GM18517 (cell line): ENCODE results near the gene CTSZ.
"Not testable (repeated sequence)": the region's sequence is repeated elsewhere in the genome, so short reads cannot be mapped to it uniquely, and the experiment has no call there.

Experiments
- ATAC-seq: cut with Tn5 transposase; IDR thresholded peaks from one replicate; pipeline ENCODE4 v1.9.1; 2021; ENCODE audit warnings: mild to moderate bottlenecking, moderate library complexity; ENCODE audit not compliant: unreplicated experiment

The CTSZ gene

DNA sequence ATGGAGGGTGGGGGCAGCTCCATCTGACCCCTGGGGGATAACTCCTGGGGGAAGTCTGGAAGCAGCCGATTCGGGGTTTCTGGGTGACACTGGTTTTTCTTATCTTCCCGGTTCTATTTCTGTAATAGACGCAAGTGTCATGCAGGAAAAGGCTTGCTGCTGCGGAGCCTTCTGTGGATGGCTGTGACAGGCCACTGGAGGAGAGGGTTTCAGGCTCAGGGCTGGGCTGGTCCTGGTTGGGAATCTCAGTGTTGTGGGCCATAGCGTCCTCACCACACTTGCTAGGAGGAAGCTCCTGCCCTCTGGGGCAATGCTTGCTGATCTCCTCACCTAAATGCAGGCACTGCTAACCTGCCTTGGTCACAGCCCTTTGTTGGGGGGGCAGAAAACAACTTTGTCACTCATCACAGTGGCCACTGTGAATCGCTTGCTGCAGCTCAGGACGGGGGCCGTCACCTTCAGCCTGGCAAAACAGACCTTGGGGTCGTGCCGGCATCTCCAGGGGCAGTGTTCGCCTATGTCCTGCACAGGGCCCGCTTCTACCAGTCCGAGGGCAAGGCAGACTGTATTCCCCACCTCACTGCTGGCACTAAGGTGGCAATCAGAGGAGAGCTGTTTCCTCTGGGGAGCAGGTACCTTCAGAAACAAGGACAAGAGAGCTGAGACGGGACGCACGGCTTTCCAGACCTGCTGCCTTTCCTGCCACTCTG is 7.8 kb upstream of the CTSZ start:
- no peak for ATAC-seq

DNA sequence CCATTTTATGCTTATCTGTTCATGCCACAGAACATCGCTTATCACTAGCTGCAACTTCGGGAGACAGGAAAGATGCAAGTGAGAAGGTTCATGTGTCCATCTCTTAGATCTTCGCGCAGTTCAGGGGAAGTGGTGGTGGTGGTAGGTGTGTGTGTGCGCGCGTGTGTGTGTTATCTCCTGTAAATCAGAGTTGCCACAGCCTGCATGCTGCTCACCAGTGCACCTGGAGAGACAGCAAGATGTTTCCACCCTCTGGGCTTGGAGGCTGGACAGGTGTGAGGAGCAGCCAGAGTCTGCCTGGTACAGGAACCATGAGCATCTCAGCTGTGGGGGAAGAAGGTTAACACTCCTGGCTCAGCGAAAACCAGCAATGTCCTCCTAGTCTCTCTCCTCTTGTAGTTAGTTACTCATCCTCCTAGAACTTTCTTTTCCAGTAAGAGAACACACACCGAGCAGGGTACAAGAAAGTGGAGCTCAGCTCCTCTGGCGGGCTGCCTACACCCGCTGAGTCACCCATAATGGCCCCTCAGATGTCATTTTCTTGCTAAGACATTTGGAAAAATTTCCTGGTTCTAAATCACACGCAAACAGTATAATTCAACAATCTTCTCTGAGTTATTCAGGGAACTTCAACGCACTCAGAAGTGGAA is 7.0 kb upstream of the CTSZ start:
- no peak for ATAC-seq

DNA sequence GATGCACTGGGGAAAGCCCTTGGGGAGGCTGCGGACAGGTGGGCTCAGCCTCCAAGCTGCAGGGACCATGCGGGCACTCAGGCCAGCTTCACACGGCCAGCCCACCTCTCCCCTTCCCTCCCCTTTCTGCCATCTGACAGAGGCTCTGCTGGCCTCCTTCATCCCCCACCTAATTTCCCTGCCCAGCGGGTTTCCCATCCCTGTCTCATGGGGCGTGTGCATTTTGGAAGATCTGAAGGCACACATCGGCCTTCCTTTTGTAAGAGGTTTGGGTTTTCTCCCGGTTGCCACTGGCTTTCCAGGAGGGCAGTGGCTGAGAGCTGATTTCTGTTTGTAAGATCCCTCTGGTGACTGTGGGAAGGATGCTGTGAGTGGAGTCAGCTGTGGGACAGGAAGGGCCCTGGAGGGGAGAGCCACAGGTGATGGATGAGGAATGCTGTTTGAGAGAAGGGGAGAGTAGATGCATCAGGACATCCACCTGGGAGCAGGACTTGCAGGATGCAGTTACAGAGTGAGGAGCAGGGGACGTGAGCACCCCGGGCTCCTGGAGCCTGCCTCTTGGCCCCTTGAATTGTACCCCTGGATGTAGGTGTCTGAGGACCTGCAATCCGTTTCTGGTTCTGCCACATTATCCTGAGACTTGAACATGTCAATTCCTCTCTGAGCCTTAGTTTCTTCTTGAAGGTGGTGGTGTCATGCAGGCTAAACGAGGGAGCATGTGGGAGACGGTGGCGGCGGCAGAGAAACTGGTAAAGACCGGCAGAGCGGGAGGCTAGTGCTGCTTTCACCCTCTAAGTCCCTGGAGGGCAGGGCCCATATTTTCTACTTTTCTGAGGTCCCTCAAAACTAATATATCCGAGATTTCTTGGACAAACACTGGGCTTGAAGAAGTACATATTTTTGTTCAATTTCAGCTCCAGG is 6.2 kb upstream of the CTSZ start:
- ATAC-seq = no peak

DNA sequence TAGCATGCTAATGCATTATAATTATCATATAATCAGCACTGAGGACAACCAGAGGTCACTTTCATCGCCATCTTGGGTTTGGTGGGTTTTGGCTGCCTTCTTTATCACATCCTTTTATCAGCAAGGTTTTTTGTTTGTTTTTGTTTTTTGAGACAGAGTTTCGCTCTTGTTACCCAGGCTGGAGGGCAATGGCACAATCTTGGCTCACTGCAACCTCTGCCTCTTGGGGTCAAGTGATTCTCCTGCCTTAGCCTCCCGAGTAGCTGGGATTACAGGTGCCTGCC is 4.8 kb upstream of the CTSZ start:
- ATAC-seq = not testable (repeated sequence)

DNA sequence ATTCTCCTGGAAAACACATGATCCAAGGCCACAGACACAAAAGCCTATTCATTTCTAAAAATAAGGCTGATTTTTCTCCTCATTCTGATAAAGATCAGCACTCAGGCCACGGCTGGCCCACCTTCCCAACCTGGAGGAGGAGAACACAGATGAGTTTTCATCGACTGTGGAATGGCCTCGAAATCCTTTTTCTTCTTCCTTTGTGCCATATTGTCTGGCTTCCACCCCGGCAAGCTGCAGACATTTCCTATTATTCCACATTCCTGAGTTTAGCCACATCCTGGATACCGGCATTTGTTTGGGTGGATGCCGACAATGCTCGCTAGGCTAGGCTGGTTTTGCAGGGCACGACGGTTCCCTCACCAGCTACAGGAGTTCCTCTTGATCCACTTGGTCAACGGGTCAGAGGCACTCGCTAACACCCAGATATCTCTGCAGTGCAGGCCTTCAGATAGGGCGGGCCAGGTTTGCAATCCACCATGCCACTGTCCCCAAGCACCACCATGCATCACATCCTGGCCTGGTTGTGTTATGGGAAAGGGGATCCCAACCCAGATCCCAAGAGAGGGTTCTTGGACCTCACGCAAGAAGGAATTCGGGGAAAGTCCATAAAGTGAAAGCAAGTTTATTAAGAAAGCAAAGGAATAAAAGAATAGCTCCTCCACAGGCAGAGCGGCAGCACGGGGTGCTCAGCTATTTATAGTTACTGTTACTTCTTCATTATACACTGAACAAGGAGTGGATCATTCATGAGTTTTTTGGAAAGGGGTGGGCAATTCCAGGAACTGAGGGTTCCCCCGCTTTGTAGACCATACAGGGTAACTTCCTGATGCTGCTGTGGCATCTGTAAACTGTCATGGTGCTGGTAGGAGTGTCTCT is 4.2 kb upstream of the CTSZ start:
- no peak for ATAC-seq

DNA sequence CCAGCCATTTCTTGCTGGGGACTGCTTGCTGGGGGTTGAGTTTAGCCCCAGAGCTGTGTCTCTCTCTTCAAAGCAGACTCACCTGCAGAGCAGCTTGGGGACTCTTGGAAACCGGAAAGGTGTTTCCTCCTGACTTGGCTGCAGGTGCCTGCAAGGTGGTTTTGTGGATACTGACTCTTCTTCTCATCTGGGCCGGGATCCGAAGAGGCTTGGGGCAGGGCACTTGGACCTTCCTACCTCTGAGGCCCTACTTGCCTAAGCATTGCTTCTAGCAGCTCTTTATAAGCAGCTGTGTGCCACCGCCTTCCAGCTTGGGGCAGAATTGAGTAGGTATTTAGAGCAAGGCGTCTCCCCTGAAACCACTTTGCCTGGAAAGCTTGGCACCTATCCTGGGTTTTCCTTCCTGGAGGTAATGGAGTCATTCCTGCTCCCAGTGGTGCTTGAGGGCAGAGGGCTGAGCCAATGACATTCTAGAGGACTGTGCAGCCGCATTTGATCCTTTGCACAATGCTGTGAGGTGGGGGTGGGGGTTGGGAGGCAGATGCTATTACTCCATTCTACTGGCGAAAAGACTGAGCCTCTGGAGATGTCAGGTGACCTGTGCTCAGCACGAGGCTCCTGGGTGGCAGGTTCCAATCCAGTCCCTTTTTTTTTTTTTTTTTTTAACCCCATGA is 3.4 kb upstream of the CTSZ start:
- no peak for ATAC-seq

DNA sequence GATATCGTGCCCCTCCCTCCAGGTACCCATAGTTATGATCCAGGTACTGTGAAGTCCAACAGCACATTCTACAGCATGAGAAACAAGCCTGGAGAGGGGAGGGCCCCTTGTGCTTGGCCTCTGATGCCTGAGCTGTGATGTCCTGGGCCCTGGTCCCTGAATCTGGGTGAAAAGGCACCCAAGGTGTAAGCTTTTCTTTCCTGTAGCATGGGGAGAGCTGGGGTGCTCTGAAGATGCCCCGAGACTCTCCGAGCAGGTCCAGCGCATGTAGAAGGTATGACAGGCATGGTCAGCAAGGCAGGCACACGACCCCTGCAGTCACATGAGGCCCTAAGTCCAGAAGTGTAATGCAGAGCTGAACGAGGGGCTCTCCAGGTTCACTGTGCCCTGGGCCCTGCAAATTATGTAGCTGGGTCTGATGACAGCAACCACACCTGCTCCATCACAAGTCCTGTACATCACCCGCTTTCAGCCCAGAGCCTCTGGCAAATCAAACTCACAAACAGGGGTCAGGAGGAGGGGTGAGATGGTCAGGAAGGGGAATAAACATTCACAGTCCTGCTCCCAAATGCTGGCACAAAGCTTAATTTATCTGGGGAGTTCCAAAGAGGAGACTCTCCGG is 1.8 kb upstream of the CTSZ start:
- ATAC-seq = no peak

DNA sequence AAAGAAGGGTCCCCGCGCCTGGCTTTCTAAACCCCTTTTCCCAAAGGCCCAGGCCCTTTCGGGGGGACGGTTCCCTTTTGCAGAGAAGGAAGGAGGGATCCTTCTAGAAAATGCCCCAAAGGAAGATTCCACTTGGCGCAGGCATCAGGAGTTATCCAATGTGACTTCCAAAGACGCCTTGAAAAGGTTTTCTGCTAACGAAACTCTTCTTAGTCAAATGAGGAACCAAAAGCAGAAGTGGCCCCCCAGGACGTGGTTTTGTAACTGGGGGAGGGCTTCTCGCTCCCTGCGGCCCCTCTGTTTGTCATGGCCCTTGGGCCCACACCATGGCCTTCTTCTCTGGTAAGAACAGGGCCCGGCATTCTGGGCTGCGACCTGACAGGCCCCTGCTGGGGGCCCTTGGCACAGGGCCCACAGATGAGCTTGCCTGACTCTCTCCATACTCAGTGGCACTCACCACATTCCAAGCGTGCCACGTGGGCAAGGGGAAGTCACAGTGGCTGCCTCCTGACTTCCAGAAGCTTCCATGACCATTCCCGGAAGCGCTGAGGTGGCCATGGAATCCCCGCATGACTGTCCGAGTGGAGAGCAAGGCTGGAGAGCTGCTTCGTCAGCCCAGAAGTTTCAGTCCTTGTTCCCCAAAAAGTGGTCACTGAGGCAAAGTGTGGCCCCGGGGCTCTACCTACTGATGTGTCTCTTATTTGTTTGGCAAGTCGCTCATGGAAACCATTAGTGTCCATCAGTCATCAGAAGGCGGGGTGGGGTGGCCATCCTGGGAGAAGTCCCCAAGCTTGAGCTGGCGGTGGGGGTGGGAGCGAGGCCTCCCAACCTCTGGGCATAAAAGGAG is 834 bp upstream of the CTSZ start:
- ATAC-seq = no peak

DNA sequence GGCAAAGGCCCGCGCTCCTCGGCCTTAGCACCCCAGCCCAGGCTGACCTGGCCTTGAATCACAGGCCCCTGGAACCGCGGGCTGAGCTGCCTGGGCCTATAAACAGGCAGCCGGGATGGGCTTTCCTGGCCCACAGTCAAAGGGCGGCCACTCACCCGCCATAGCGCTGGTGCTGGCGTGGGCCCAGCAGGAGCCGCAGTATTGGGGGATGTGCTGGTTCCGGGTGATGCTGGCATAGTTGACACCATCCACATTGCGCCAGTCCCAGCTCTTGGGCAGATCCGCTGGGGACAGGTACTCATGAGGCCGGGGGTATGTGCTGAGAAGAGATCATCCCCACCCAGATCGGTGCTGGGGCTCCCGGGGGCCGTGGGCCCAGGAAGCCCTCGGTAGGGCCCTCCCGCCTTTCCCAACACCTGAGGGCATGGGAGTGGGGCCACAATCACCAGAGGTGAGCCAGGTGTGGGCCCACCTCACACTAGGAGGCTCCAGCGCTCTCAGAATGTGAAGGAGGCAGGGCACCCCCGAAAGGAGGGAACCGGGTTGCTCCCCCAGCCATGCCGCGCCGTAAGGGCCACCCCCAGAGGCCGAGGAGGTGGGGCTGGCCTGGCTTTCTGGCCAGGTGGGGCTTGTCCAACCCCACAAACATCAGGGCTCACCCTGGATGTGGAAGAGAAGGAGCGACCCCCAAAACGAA is 739 bp downstream of the CTSZ start:
- ATAC-seq = no peak

DNA sequence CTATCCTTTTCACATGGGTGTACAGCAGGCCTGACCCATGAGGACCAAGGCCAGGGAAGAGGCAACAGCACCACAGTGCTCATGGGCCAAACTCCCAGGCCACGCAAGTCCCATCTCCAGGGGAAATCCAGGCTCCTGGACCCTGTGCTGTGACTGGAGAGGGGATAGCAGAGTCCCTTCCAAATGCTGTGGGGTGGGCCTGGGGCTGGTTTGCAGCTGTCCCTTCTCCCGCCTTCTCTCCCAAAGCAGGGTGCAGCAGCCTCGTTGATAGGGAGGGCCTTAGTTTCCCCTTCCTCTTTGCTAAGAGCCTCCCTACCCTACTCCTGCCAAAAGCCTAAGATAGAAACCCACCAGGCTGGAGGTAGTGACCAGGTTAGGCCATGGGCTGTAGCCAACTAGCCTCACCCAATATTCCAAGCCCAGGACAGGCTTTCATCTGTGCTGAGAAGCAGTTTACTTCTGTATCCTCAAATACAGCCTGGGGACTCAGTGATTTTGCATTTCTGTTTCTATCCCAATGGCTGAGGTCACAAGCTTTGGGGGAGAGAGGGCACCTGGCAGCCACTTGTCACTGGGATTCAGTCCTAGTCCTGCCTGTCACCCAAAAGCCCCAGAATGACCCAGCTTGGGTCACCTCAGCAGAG is 1.4 kb downstream of the CTSZ start:
- ATAC-seq = no peak

DNA sequence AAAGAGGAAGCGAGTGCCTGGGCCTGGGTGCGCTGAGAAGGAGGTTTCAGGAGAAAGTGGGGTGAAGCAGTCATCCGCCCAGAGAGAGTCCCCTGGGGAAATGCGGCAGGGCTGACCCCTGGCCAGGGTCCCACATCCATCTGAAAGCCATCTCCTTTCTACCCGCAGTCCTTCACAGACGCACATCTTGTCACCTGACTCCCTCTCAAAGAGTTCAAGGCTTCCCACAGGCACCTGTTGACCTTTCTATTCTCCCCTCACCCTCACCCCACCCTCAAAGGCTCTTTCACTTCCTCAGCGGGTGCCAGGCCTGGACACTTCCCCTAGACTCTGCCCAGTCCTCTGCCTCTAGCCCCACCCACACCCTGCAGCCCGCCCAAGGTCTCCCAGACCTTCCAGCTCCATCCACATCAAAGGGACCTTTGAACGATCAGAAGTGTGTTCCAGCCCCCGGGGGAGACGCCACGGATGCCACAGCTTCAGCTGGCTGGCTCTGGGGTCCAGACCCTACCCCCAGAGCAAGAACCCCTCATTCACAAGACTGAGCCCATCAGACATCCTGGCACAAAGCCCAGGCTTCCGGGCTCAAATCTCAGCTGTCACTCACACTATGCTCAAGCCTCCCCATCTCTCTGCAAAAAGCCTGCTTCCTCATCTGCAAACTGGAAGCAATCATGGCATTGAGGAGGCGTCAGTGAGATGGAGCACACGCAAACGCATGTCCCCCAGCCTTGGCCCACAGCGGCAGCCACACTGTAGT is 2.1 kb downstream of the CTSZ start:
- peak; percentile 65 for ATAC-seq

DNA sequence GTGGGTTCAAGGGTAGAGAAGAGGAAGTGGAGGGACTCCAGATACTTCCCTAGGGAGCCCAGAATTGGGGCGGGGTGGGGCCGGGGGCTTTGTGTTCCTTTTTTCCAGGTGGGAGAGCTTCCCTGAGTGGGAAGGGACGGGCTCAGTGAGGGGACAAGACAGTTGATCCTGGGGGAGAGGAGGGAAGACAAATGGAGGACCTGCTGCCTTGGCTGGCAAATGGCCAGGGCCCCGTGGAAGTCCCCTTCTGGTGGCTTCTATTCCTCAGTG is 2.6 kb downstream of the CTSZ start:
- ATAC-seq = no peak

DNA sequence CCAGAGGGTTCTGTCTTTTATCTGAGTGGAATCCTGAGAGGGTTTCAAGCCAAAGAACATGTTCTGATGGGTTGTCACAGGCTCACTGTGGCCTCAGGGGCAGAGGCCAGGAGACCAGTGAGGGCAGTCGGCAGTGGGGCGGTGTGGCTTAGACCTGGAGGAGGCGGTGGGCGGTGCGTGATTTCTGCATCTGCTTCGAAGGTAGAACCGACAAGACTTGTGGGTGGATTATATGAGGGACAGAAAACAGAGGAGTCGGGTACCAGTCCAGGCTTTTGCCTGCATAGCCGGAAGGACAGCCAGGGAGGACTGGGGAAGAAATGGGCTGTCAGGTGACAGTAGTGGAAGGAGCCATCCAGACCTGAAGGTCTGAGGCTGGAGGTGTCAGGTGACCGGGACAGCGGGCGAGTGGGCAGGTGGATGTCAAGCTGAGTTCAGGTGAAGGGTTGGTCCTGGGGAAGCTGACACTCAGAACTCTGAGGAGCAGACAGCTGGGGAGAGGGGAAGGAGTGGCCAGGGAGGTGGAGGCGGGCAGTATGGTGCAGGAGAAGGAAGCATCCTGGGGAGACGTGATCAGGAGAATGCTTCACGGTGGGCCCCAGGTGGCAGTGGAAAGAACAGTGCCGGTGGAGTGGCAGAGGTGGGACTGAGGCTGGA is 3.1 kb downstream of the CTSZ start:
- no peak for ATAC-seq

DNA sequence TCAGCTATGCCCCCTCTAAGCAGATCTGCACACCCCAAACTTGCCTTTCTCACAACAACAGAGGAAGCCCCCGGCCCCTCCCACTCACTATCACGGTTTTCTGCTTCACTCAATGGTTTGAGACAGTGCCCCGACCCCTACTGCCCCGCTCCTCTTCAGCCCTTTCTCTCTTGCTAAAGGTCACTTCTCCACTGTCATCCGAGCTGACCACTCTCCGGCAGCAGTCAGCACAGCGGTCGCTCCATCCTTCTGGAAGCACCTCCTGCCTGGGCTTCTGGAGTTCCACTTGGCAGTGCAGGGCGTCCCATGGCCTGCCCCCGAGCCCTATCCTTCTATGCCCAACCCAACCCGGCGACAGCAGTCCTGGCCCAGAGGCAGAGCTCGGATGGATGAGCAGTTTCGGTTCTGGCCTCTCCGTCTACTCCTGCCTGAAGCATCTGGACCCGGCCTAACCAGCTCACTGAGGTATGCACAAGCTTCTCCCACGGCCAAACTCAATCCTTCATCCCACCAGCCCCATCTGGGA is 4.1 kb downstream of the CTSZ start:
- ATAC-seq = no peak

DNA sequence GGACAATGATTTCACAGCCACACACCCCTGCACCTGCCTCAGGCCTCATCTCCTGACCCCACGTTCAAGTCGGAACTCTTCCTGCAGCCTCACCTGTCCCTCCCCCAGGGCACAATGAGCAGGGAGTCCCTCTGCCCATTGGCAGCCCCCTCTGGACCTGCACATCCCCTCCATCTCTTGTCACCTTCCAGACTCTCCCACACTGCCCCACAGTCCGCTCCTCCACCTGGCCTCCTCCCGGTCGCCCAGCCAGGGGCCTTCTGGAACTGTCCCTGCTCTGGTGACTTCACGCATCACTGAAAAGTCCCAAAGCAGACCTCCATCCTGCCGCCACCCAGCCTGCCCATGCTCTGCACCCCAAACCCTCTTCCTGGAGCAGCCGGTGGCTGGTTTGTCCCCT is 4.7 kb downstream of the CTSZ start:
- ATAC-seq = no peak

DNA sequence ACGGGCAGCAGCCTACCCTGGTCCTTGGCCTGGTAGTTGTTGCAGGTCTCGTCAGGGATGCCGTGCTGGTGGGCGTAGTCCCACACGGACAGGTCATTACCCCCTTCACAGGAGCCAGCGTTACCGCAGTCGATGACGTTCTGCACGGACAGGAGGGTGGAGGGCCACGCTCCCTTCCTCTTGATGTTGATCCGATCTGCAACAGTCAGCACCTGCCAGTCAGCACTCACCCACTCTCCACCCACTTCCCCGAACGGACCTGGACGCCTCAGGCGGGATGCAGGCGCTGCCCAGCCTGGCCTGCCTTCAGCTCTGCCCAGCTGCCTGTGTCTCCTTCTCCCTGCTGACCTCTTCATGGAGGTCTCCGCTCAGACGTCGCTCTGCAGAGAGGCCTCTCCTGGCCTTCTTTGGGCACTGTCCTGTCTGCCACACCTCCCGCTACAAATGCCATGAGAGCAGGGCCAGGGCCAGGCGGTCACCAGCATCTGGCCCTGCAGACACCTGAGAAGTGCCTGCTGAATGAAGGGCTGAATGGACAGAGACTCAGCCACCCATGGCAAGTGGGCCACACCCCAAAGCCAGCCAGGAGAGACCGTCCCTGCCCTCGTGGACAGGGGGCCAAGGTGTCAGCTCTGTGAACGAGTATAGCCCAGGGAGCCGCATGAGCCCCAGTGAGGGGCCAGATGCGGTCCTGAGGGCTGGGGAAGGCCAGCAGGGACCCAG is 5.4 kb downstream of the CTSZ start:
- no peak for ATAC-seq
